Astrocyte of the spinal cord (primary cell): ENCODE measurements around the gene MON2.

Source experiments
- DNase-seq: peaks from one replicate; pipeline ENCODE4 v3.0.0; 2011; ENCODE audit warnings: low read depth, low spot score
- H3K4me3 ChIP-seq: 2 replicates; pipeline ENCODE4 v1.5.1; 2011; ENCODE audit warnings: low read depth, mild to moderate bottlenecking, low read length, moderate library complexity
- CTCF ChIP-seq: IDR thresholded peaks from 2 replicates; pipeline ENCODE4 v1.5.1; 2012; ENCODE audit warnings: low read depth, mild to moderate bottlenecking, low read length, inconsistent platforms
- in situ Hi-C: cut with HindIII; loops from 2 replicates; pipeline ENCODE4 v1.10.0; 2017; ENCODE audit warnings: low sequenced_read_pairs

The MON2 gene

GRCh38 chr12:62635649-62636048 lies 169.0 kb downstream of the MON2 start:
- in situ Hi-C loops, result no loop called here
- no peak for TF ChIP-seq CTCF
- no peak for DNase-seq
- no peak overlapping the region for H3K4me3 ChIP-seq

- TF ChIP-seq CTCF, result no peak
- no peak overlapping the region for H3K4me3 ChIP-seq
- no peak for DNase-seq
- in situ Hi-C loops, result no loop called here
Measured at GRCh38 chr12:62637679-62638078, 171.1 kb downstream of the MON2 start.

GRCh38 chr12:62640910-62641448 lies 174.4 kb downstream of the MON2 start:
- no peak for TF ChIP-seq CTCF
- no peak overlapping the region for H3K4me3 ChIP-seq
- DNase-seq, result peak; percentile 56
- in situ Hi-C loops, result no loop called here

GRCh38 chr12:62642486-62642885 lies 175.9 kb downstream of the MON2 start:
- TF ChIP-seq CTCF, result no peak
- in situ Hi-C loops, result no loop called here
- DNase-seq, result no peak
- no peak overlapping the region for H3K4me3 ChIP-seq

- no peak overlapping the region for H3K4me3 ChIP-seq
- no peak for TF ChIP-seq CTCF
Measured at GRCh38 chr12:62643486-62643885, 176.9 kb downstream of the MON2 start.

GRCh38 chr12:62646566-62646965 lies 179.9 kb downstream of the MON2 start:
- in situ Hi-C loops, result no loop called here
- no peak overlapping the region for H3K4me3 ChIP-seq
- no peak for TF ChIP-seq CTCF
- DNase-seq, result no peak

More at GRCh38 chr12:62643486-62643885, 176.9 kb downstream of the MON2 start:
- in situ Hi-C loops, result no loop called here
- no peak for DNase-seq

- no peak for DNase-seq
- H3K4me3 ChIP-seq, result no peak overlapping the region
- TF ChIP-seq CTCF, result no peak
- in situ Hi-C loops, result no loop called here
Measured at GRCh38 chr12:62647586-62647985, 181.0 kb downstream of the MON2 start.
